OCI-LY7 (cell line): ENCODE results near the gene LOX. TPM values are rescaled to one million over a fixed set of nuclear protein-coding genes. Genes with fewer than 3 reads are reported as not detected.

Source experiments
- BruUV-seq: library from RNA; stranded (reverse); fragments of 400-500 nt; replicated peaks from 2 replicates; lab custom pipeline; 2021; lab: Mats Ljungman, UMichigan
- CTCF ChIA-PET: fragments of 300-600 bp; sonication (Branson Sonifier 250); formaldehyde crosslinking; loops from one replicate; lab custom pipeline; 2022; ENCODE audit warnings: antibody characterized with exemption; ENCODE audit not compliant: unreplicated experiment; lab: Charles Lee
- POLR2A ChIA-PET: fragments of 300-600 bp; sonication (Branson Sonifier 250); formaldehyde crosslinking; loops from one replicate; lab custom pipeline; 2022; ENCODE audit warnings: antibody characterized with exemption; lab: Charles Lee
- DNase-seq: peaks from one replicate; pipeline ENCODE4 v3.0.0-alpha.2; 2015; ENCODE audit warnings: low spot score
- H2AFZ ChIP-seq: fragments of 200-600 bp; sonication (generic), shearing (Covaris generic); 2 replicates; pipeline ENCODE4 v1.6.1; 2014; ENCODE audit warnings: mild to moderate bottlenecking, antibody characterized with exemption, low read length, moderate library complexity
- H3K27ac ChIP-seq: fragments of 200-600 bp; sonication (generic); 2 replicates; pipeline ENCODE4 v1.5.1; 2014; ENCODE audit warnings: mixed run types, low read depth, mild to moderate bottlenecking, moderate library complexity, low read length, inconsistent platforms; ENCODE audit not compliant: poor library complexity, severe bottlenecking
- H3K36me3 ChIP-seq: fragments of 200-600 bp; sonication (generic); 2 replicates; pipeline ENCODE4 v1.6.1; 2014; ENCODE audit warnings: mild to moderate bottlenecking, antibody characterized with exemption, low read length, moderate library complexity, mixed read lengths; ENCODE audit not compliant: insufficient read depth
- H3K4me1 ChIP-seq: fragments of 200-600 bp; sonication (generic); 2 replicates; pipeline ENCODE4 v1.5.1; 2014; ENCODE audit warnings: mild to moderate bottlenecking, low read length; ENCODE audit not compliant: insufficient read depth, poor library complexity, severe bottlenecking
- H3K4me2 ChIP-seq: fragments of 200-600 bp; sonication (generic); 2 replicates; pipeline ENCODE4 v1.6.1; 2014; ENCODE audit warnings: mild to moderate bottlenecking, low read length
- H3K4me3 ChIP-seq: fragments of 200-600 bp; sonication (generic); 2 replicates; pipeline ENCODE4 v1.5.1; 2014; ENCODE audit warnings: mild to moderate bottlenecking, low read depth, low read length; ENCODE audit not compliant: poor library complexity, severe bottlenecking
- H3K79me2 ChIP-seq: fragments of 200-600 bp; sonication (generic); 2 replicates; pipeline ENCODE4 v1.6.1; 2016; ENCODE audit warnings: low read depth, mild to moderate bottlenecking, low read length, moderate library complexity, mixed read lengths; ENCODE audit not compliant: insufficient read depth
- H3K9me2 ChIP-seq: fragments of 200-600 bp; sonication (generic); 2 replicates; pipeline ENCODE4 v1.6.1; 2016; ENCODE audit warnings: mild to moderate bottlenecking, low read length, mixed read lengths; ENCODE audit not compliant: insufficient read depth
- H3K9me3 ChIP-seq: fragments of 200-600 bp; sonication (generic); 2 replicates; pipeline ENCODE4 v1.6.1; 2014; ENCODE audit warnings: mild to moderate bottlenecking, mixed run types, low read length, mixed read lengths
- H4K20me1 ChIP-seq: fragments of 200-600 bp; sonication (generic); 2 replicates; pipeline ENCODE4 v1.6.1; 2014; ENCODE audit warnings: mild to moderate bottlenecking, antibody characterized with exemption, low read length, moderate library complexity, mixed read lengths; ENCODE audit not compliant: insufficient read depth
- EZH2phosphoT487 ChIP-seq: fragments of 200-600 bp; sonication (generic); IDR thresholded peaks from 2 replicates; pipeline ENCODE4 v1.6.1; 2018; ENCODE audit warnings: low read depth, borderline replicate concordance, mild to moderate bottlenecking, mixed run types, antibody characterized with exemption, low read length, moderate library complexity, mixed read lengths
- intact Hi-C: fragments of 100-400 bp; cut with micrococcal nuclease; formaldehyde crosslinking; loops from one replicate; pipeline ENCODE4 v1.10.0; 2022; ENCODE audit not compliant: unreplicated experiment
- total RNA-seq, 2 experiments: library from RNA; depleted of rRNA in 1 of 2; stranded (reverse); fragments of >200 nt in 1 of 2; shearing (Covaris generic) in 1 of 2; gene quantifications; 2 replicates each; pipeline ENCODE4 v1.2.3, GENCODE V29; 2014 to 2022
- TF ChIP-seq, protein P1 (sequence below): fragments of 200-600 bp; sonication (generic); conservative IDR thresholded peaks from 2 replicates; pipeline ENCODE4 v1.5.1; 2014; ENCODE audit warnings: mild to moderate bottlenecking, antibody characterized with exemption, low read length, moderate library complexity, mixed read lengths

The LOX gene
- total RNA-seq, 2 experiments from 2014 or later = not detected

DNA sequence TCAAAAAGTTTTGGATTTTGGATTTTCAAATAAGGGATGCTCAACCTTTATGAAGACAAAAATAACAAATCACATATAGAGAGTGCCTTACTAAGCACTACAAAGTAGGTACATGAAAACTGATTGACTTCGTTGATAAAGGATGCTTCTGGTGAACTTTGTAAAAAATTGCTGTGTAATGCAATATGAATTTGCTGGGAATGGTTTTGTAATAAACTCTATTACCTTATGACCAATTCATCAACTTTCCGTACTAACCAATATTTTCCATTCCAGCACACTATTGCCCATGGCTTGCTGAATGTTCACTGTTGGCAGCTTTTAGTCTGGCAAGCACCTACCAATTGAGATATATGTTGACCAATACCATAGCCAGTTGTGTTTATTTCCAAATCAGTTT is 27.9 kb upstream of the LOX start:
- no peaks in the 10 kb centered on the region for H3K4me1 ChIP-seq
- intact Hi-C loops = loop anchor here (10.0 kb wide), 1 partner anchor 141 kb away; the partner anchor contains the start of gene SRFBP1

DNA sequence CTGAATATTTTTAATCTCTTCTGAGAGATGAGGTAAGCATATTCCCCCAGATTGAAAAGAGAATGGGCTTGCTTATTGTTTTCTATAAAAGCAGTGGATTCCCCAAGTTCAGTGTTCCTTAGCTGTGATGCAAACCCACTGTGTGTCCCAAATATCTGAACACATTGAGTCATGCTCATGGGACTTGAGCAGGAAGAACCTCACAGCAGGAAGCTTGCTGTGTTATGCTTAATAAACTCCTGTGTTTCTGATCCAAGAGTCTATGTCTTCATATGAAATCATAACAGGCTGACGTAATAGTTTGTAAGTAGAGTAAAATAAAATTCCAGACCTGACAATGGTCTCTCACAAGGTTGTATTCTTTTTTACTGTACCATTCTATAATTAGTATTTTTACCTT is 24.8 kb upstream of the LOX start:
- H3K4me2 ChIP-seq = no peak overlapping the region
- BruUV-seq = no TSS peak
- H3K4me3 ChIP-seq = no peak overlapping the region
- H3K9me2 ChIP-seq = no peaks in the 10 kb centered on the region
- no peak overlapping the region for H3K27ac ChIP-seq
- ChIA-PET CTCF (no interaction called here), POLR2A (no interaction called here)
- TF ChIP-seq EZH2phosphoT487 = no peak
- TF ChIP-seq, protein P1, sequence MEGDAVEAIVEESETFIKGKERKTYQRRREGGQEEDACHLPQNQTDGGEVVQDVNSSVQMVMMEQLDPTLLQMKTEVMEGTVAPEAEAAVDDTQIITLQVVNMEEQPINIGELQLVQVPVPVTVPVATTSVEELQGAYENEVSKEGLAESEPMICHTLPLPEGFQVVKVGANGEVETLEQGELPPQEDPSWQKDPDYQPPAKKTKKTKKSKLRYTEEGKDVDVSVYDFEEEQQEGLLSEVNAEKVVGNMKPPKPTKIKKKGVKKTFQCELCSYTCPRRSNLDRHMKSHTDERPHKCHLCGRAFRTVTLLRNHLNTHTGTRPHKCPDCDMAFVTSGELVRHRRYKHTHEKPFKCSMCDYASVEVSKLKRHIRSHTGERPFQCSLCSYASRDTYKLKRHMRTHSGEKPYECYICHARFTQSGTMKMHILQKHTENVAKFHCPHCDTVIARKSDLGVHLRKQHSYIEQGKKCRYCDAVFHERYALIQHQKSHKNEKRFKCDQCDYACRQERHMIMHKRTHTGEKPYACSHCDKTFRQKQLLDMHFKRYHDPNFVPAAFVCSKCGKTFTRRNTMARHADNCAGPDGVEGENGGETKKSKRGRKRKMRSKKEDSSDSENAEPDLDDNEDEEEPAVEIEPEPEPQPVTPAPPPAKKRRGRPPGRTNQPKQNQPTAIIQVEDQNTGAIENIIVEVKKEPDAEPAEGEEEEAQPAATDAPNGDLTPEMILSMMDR = no peak
- H3K36me3 ChIP-seq = no peaks in the 10 kb centered on the region
- no peaks in the 10 kb centered on the region for H4K20me1 ChIP-seq
- DNase-seq = no peak
- no peaks in the 10 kb centered on the region for H3K4me1 ChIP-seq
- H3K9me3 ChIP-seq = no peaks in the 10 kb centered on the region
- H2AFZ ChIP-seq = no peak overlapping the region
- no peaks in the 10 kb centered on the region for H3K79me2 ChIP-seq
- intact Hi-C loops = loop anchor here (10.0 kb wide), 1 partner anchor 138 kb away; the partner anchor contains the start of gene SRFBP1

More for the DNA sequence above, 27.9 kb upstream of the LOX start:
- ChIA-PET CTCF (no interaction called here), POLR2A (no interaction called here)
- no peaks in the 10 kb centered on the region for H3K9me3 ChIP-seq
- no peak overlapping the region for H2AFZ ChIP-seq
- TF ChIP-seq, protein P1 = no peak
- no peak for TF ChIP-seq EZH2phosphoT487
- DNase-seq = no peak
- no peaks in the 10 kb centered on the region for H3K36me3 ChIP-seq
- no peak overlapping the region for H3K27ac ChIP-seq
- H3K79me2 ChIP-seq = no peaks in the 10 kb centered on the region
- no TSS peak for BruUV-seq
- H3K9me2 ChIP-seq = no peaks in the 10 kb centered on the region
- H3K4me2 ChIP-seq = no peak overlapping the region
- no peak overlapping the region for H3K4me3 ChIP-seq
- no peaks in the 10 kb centered on the region for H4K20me1 ChIP-seq

DNA sequence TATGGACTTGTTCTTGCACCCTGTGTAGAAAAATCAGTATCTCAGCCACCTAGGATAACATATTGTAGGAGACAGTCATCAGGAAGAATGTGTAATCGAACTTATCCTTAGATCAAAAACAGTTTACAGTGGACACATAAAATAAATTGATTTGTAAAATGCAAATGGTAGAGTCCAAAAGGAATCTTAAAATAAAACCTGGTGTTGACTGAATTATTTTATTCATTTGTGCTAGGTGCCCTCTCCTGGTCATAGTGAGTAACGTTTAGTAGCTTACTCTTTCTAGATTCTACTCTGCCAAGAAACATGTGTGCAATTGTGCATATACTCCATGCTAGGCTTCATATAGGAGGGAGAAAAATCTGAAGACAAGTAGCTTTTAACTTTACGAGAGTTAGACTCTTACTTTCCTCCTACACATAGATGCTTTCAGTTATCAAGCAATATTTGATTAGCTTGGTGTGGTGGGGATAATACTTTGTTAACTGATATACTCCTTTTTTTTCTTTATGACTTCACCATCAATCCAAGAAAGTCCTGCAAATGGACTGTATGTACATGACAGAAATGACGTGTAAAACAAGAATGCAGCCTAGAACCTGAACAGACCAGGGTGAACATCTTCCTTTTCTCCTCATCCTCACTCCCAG is 23.7 kb upstream of the LOX start:
- intact Hi-C loops = loop anchor here (10.0 kb wide), 1 partner anchor 137 kb away; the partner anchor contains the start of gene SRFBP1
- Histone ChIP-seq H2AFZ (no peak overlapping the region), H4K20me1 (no peaks in the 10 kb centered on the region), H3K9me3 (no peaks in the 10 kb centered on the region), H3K36me3 (no peaks in the 10 kb centered on the region), H3K4me3 (no peak overlapping the region), H3K4me2 (no peak overlapping the region), H3K79me2 (no peaks in the 10 kb centered on the region), H3K4me1 (no peaks in the 10 kb centered on the region), H3K9me2 (no peaks in the 10 kb centered on the region), H3K27ac (no peak overlapping the region)
- ChIA-PET CTCF (interaction anchor here (1.0 kb wide), 1 partner anchor 61 kb away, joined by 3 read pairs; no protein-coding TSS in a partner anchor), POLR2A (interaction anchor here (0.6 to 0.8 kb wide), 3 partner anchors 12 to 85 kb away, joined by 3 read pairs; no protein-coding TSS in a partner anchor)
- TF ChIP-seq EZH2phosphoT487 = no peak
- TF ChIP-seq, protein P1 = peak; percentile 79
- no TSS peak for BruUV-seq
- DNase-seq = peak; percentile 48
